ENCODE data around the gene PTPRM. TPM values are rescaled to one million over a fixed set of nuclear protein-coding genes. Genes with fewer than 3 reads are reported as not detected.

PTPRM gene
- polyA plus RNA-seq, 1 donor from 2014 or later, result 126 TPM

DNA sequence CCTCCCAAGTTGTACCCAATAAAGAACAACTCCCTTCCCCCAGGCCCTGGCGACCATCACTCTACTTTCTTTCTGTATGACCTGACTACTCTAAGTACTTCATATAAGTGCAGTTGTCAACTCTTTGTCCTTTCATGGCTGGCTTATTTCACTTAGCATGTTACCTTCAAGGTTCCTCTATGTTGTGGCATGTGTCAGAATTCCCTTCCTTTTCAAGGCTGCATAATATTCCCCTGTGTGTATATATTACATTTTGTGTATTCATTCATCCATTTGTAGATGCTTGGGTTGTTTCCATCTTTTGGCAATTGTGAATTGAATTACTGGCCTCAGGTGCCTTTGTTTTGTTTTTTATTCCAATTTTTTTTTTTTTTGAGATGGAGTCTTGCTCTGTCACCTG lies 860.2 kb downstream of the PTPRM start:
- Histone ChIP-seq H3K27ac (ENCODE audit: low read length) (no peak overlapping the region), H3K79me2 (replicated peaks; ENCODE audit: insufficient read depth, low read length) (no peaks in the 10 kb centered on the region), H3K9ac (ENCODE audit: low read length) (no peak overlapping the region), H3F3A (ENCODE audit: insufficient read depth, low read length, poor library complexity, severe bottlenecking) (no peaks in the 10 kb centered on the region), H3K4me2 (ENCODE audit: low read length) (no peak overlapping the region), H4K20me1 (ENCODE audit: insufficient read depth) (no peaks in the 10 kb centered on the region), H3K4me3 (ENCODE audit: low read length) (no peak overlapping the region), H3K36me3 (ENCODE audit: insufficient read depth, low read length) (no peaks in the 10 kb centered on the region), H2AFZ (ENCODE audit: low read depth, low read length) (no peak overlapping the region), H3K9me2 (ENCODE audit: insufficient read depth, low read length) (no peaks in the 10 kb centered on the region), H3K27me3 (ENCODE audit: insufficient read depth, low read depth, low read length) (no peaks in the 10 kb centered on the region), H3K9me3 (ENCODE audit: low read length) (no peaks in the 10 kb centered on the region)
- TF ChIP-seq, protein P1, sequence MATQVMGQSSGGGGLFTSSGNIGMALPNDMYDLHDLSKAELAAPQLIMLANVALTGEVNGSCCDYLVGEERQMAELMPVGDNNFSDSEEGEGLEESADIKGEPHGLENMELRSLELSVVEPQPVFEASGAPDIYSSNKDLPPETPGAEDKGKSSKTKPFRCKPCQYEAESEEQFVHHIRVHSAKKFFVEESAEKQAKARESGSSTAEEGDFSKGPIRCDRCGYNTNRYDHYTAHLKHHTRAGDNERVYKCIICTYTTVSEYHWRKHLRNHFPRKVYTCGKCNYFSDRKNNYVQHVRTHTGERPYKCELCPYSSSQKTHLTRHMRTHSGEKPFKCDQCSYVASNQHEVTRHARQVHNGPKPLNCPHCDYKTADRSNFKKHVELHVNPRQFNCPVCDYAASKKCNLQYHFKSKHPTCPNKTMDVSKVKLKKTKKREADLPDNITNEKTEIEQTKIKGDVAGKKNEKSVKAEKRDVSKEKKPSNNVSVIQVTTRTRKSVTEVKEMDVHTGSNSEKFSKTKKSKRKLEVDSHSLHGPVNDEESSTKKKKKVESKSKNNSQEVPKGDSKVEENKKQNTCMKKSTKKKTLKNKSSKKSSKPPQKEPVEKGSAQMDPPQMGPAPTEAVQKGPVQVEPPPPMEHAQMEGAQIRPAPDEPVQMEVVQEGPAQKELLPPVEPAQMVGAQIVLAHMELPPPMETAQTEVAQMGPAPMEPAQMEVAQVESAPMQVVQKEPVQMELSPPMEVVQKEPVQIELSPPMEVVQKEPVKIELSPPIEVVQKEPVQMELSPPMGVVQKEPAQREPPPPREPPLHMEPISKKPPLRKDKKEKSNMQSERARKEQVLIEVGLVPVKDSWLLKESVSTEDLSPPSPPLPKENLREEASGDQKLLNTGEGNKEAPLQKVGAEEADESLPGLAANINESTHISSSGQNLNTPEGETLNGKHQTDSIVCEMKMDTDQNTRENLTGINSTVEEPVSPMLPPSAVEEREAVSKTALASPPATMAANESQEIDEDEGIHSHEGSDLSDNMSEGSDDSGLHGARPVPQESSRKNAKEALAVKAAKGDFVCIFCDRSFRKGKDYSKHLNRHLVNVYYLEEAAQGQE (IDR thresholded peaks at IDR 0.05; ENCODE audit: borderline replicate concordance), result no peak
- TF ChIP-seq TAF1 (IDR thresholded peaks at IDR 0.05; ENCODE audit: low read depth), result no peak
- TF ChIP-seq MXI1 (conservative IDR thresholded peaks at IDR 0.05; ENCODE audit: poor library complexity, severe bottlenecking), result no peak
- no peak for TF ChIP-seq EP300 (conservative IDR thresholded peaks at IDR 0.05; ENCODE audit: poor library complexity, severe bottlenecking)
- no peak for TF ChIP-seq SMC3 (conservative IDR thresholded peaks at IDR 0.05; ENCODE audit: poor library complexity)
- TF ChIP-seq, protein P2, sequence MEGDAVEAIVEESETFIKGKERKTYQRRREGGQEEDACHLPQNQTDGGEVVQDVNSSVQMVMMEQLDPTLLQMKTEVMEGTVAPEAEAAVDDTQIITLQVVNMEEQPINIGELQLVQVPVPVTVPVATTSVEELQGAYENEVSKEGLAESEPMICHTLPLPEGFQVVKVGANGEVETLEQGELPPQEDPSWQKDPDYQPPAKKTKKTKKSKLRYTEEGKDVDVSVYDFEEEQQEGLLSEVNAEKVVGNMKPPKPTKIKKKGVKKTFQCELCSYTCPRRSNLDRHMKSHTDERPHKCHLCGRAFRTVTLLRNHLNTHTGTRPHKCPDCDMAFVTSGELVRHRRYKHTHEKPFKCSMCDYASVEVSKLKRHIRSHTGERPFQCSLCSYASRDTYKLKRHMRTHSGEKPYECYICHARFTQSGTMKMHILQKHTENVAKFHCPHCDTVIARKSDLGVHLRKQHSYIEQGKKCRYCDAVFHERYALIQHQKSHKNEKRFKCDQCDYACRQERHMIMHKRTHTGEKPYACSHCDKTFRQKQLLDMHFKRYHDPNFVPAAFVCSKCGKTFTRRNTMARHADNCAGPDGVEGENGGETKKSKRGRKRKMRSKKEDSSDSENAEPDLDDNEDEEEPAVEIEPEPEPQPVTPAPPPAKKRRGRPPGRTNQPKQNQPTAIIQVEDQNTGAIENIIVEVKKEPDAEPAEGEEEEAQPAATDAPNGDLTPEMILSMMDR (IDR thresholded peaks at IDR 0.05; ENCODE audit: poor library complexity, severe bottlenecking), result no peak
- TF ChIP-seq RAD21 (conservative IDR thresholded peaks at IDR 0.05), result no peak

DNA sequence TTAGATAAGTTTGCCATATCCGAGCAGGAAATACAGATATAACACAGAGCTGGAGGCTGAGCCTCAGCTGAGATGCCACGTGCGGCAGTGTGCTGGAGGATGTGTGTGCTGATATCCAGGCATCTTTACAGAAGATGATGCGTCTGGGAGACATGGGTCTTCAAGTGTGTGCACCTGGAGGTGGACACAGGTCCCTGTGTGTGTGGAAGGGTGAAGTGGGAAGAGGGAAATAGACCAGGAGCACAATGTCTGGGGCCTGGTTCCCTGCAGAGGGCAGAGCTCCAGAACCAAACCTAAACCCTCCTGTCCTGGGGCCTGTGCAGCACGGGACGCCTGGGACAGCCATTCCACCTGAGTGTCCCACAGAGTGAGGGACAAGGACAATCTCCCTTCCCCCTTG lies 861.8 kb downstream of the PTPRM start:
- H3K9ac ChIP-seq (ENCODE audit: low read length), result no peak overlapping the region
- no peaks in the 10 kb centered on the region for H3K27me3 ChIP-seq (ENCODE audit: insufficient read depth, low read depth, low read length)
- no peak overlapping the region for H3K4me3 ChIP-seq (ENCODE audit: low read length)
- H3K79me2 ChIP-seq (replicated peaks; ENCODE audit: insufficient read depth, low read length), result no peaks in the 10 kb centered on the region
- H3K9me2 ChIP-seq (ENCODE audit: insufficient read depth, low read length), result no peaks in the 10 kb centered on the region
- H3K27ac ChIP-seq (ENCODE audit: low read length), result no peak overlapping the region
- TF ChIP-seq EZH2 (IDR thresholded peaks at IDR 0.05; ENCODE audit: borderline replicate concordance, insufficient read depth, low read length, poor library complexity, severe bottlenecking) (no peak), POLR2AphosphoS5 (IDR thresholded peaks at IDR 0.05) (no peak), RAD21 (conservative IDR thresholded peaks at IDR 0.05) (no peak), TAF1 (IDR thresholded peaks at IDR 0.05; ENCODE audit: low read depth) (no peak), EP300 (conservative IDR thresholded peaks at IDR 0.05; ENCODE audit: poor library complexity, severe bottlenecking) (no peak), SMC3 (conservative IDR thresholded peaks at IDR 0.05; ENCODE audit: poor library complexity) (no peak), MXI1 (conservative IDR thresholded peaks at IDR 0.05; ENCODE audit: poor library complexity, severe bottlenecking) (no peak)
- TF ChIP-seq, protein P2 (IDR thresholded peaks at IDR 0.05; ENCODE audit: poor library complexity, severe bottlenecking), result no peak
- TF ChIP-seq, protein P1 (IDR thresholded peaks at IDR 0.05; ENCODE audit: borderline replicate concordance), result no peak
- H3K9me3 ChIP-seq (ENCODE audit: low read length), result peaks cover 5% of the 10 kb centered on the region
- H3K36me3 ChIP-seq (ENCODE audit: insufficient read depth, low read length), result no peaks in the 10 kb centered on the region
- H4K20me1 ChIP-seq (ENCODE audit: insufficient read depth), result no peaks in the 10 kb centered on the region
- no peak overlapping the region for H3K4me2 ChIP-seq (ENCODE audit: low read length)
- no peaks in the 10 kb centered on the region for H3F3A ChIP-seq (ENCODE audit: insufficient read depth, low read length, poor library complexity, severe bottlenecking)
- no peak overlapping the region for H2AFZ ChIP-seq (ENCODE audit: low read depth, low read length)
